Renal cortical epithelial cell (primary cell): ENCODE results near the gene SP5. TPM values are rescaled to one million over a fixed set of nuclear protein-coding genes. Genes with fewer than 3 reads are reported as not detected.
"Not testable (repeated sequence)": the region's sequence is repeated elsewhere in the genome, so short reads cannot be mapped to it uniquely, and the experiment has no call there.

Source experiments
- DNase-seq: peaks from one replicate; pipeline ENCODE4 v3.0.0-alpha.2; 2011; ENCODE audit warnings: low read depth
- total RNA-seq: library from RNA; depleted of rRNA; stranded (reverse); fragments of >200 nt; gene quantifications from 2 replicates; pipeline ENCODE4 v1.2.3, GENCODE V29; 2014

Gene SP5
- total RNA-seq, 1 donor from 2014 or later, result 0.10 TPM

- peak; percentile 92 for DNase-seq
Measured at GRCh38 chr2:170739048-170739447, 23.9 kb downstream of the SP5 start.

- DNase-seq, result no peak
Measured at GRCh38 chr2:170739507-170740046, 24.4 kb downstream of the SP5 start.

- DNase-seq, result no peak
Measured at GRCh38 chr2:170740660-170741059, 25.5 kb downstream of the SP5 start.

- no peak for DNase-seq
Measured at GRCh38 chr2:170742000-170742399, 26.9 kb downstream of the SP5 start.

GRCh38 chr2:170742896-170743529 is 27.9 kb downstream of the SP5 start:
- DNase-seq, result peak; percentile 49

GRCh38 chr2:170743530-170744239 is 28.5 kb downstream of the SP5 start:
- no peak for DNase-seq

GRCh38 chr2:170744248-170745002 is 29.3 kb downstream of the SP5 start:
- peak; percentile 3 for DNase-seq

- no peak for DNase-seq
Measured at GRCh38 chr2:170745305-170745704, 30.2 kb downstream of the SP5 start.

GRCh38 chr2:170747921-170748320 is 32.8 kb downstream of the SP5 start:
- DNase-seq, result peak; percentile 62

GRCh38 chr2:170751555-170751954 is 36.4 kb downstream of the SP5 start:
- DNase-seq, result not testable (repeated sequence)

- DNase-seq, result no peak
Measured at GRCh38 chr2:170761572-170761971, 46.4 kb downstream of the SP5 start.

GRCh38 chr2:170762760-170763159 is 47.6 kb downstream of the SP5 start:
- DNase-seq, result no peak

- DNase-seq, result no peak
Measured at GRCh38 chr2:170763232-170763631, 48.1 kb downstream of the SP5 start.

- DNase-seq, result peak; percentile 12
Measured at GRCh38 chr2:170764880-170765261, 49.7 kb downstream of the SP5 start.

- peak; percentile 59 for DNase-seq
Measured at GRCh38 chr2:170766693-170767092, 51.6 kb downstream of the SP5 start.

Other genes starting within 250 kb of the SP5 start
- 1.0 TPM in 1 of 2 replicates, not detected in the other for gene ERICH2, start 55.0 kb downstream of the SP5 start, total RNA-seq
- 11.4 and 19.4 TPM in 2 replicates for gene GAD1, start 101.5 kb downstream of the SP5 start, total RNA-seq
- gene GORASP2, start 213.9 kb downstream of the SP5 start, total RNA-seq, result 30.9 and 39.1 TPM in 2 replicates